SK-N-SH treated with all-trans-retinoic acid at 6 μM for 48 hours (cell line): ENCODE measurements around the gene KIF26A.

ENCODE experiments used
- ATAC-seq: fragments of 200-7000 bp; cut with Tn5 transposase; 3 replicates; pipeline ENCODE4 v1.9.1; 2020; ENCODE audit warnings: mild to moderate bottlenecking, moderate library complexity
- ARNTL ChIP-seq: fragments of 450-650 bp; formaldehyde crosslinking; IDR thresholded peaks from 2 replicates; pipeline ENCODE4 v1.5.0; 2020; ENCODE audit warnings: low read depth, mild to moderate bottlenecking, moderate library complexity, borderline replicate concordance
- BACH2 ChIP-seq: fragments of 250-450 bp; sonication (Bioruptor Pico); IDR thresholded peaks from 2 replicates; pipeline ENCODE4 v1.9.0; 2021; ENCODE audit warnings: mild to moderate bottlenecking, borderline replicate concordance
- CSDC2 ChIP-seq: fragments of 250-450 bp; sonication (Bioruptor Pico); IDR thresholded peaks from 2 replicates; pipeline ENCODE4 v1.5.0; 2020; ENCODE audit warnings: mild to moderate bottlenecking, moderate library complexity
- OSR1 ChIP-seq: fragments of 250-450 bp; sonication (Bioruptor Pico); IDR thresholded peaks from 2 replicates; pipeline ENCODE4 v1.8.0; 2022; ENCODE audit warnings: moderate library complexity, mild to moderate bottlenecking, inconsistent platforms
- PPARA ChIP-seq: fragments of 250-450 bp; sonication (Bioruptor Pico); IDR thresholded peaks from 2 replicates; pipeline ENCODE4 v1.5.0; 2020; ENCODE audit warnings: mild to moderate bottlenecking, borderline replicate concordance
- RARB ChIP-seq: fragments of 250-450 bp; sonication (Bioruptor Pico); IDR thresholded peaks from 2 replicates; pipeline ENCODE4 v1.8.0; 2021; ENCODE audit warnings: mild to moderate bottlenecking, moderate library complexity
- TOX ChIP-seq: fragments of 250-450 bp; sonication (Bioruptor Pico); IDR thresholded peaks from 2 replicates; pipeline ENCODE4 v1.8.0; 2021; ENCODE audit warnings: mild to moderate bottlenecking, moderate library complexity, borderline replicate concordance
- ZC3H10 ChIP-seq: fragments of 250-450 bp; sonication (Bioruptor Pico); IDR thresholded peaks from 2 replicates; pipeline ENCODE4 v1.5.1; 2021; ENCODE audit warnings: mild to moderate bottlenecking, moderate library complexity
- ZFP3 ChIP-seq: fragments of 250-450 bp; sonication (Bioruptor Pico); IDR thresholded peaks from 2 replicates; pipeline ENCODE4 v1.5.0; 2020; ENCODE audit warnings: mild to moderate bottlenecking, moderate library complexity
- ZFP30 ChIP-seq: fragments of 450-650 bp; formaldehyde crosslinking; IDR thresholded peaks from 2 replicates; pipeline ENCODE4 v1.5.0; 2022; ENCODE audit warnings: mild to moderate bottlenecking, moderate library complexity
- ZNF565 ChIP-seq: fragments of 450-650 bp; formaldehyde crosslinking; conservative IDR thresholded peaks from 2 replicates; pipeline ENCODE4 v1.5.0; 2020; ENCODE audit warnings: low read depth, mild to moderate bottlenecking, moderate library complexity
- ZNF70 ChIP-seq: fragments of 450-650 bp; formaldehyde crosslinking; IDR thresholded peaks from 2 replicates; pipeline ENCODE4 v1.5.0; 2020; ENCODE audit warnings: mild to moderate bottlenecking, moderate library complexity
- ZNF8 ChIP-seq: fragments of 450-650 bp; formaldehyde crosslinking; IDR thresholded peaks from 2 replicates; pipeline ENCODE4 v1.5.0; 2020; ENCODE audit warnings: mild to moderate bottlenecking, moderate library complexity
- TF ChIP-seq, protein P1 (sequence below): fragments of 250-450 bp; sonication (Bioruptor Pico); IDR thresholded peaks from 2 replicates; pipeline ENCODE4 v1.8.0; 2020; ENCODE audit warnings: mild to moderate bottlenecking, moderate library complexity, borderline replicate concordance
- TF ChIP-seq, protein P2 (sequence below): fragments of 250-450 bp; sonication (Bioruptor Pico); IDR thresholded peaks from 2 replicates; pipeline ENCODE4 v1.5.0; 2020; ENCODE audit warnings: mild to moderate bottlenecking, moderate library complexity
- TF ChIP-seq, protein P3 (sequence below): fragments of 250-450 bp; sonication (Bioruptor Pico); IDR thresholded peaks from 2 replicates; pipeline ENCODE4 v1.5.1; 2020; ENCODE audit warnings: low read depth, mild to moderate bottlenecking, moderate library complexity
- TF ChIP-seq, protein P4 (sequence below): fragments of 250-450 bp; sonication (Bioruptor Pico); IDR thresholded peaks from 2 replicates; pipeline ENCODE4 v1.5.1; 2021; ENCODE audit warnings: mild to moderate bottlenecking, moderate library complexity
- TF ChIP-seq, protein P5 (sequence below): fragments of 250-450 bp; sonication (Bioruptor Pico); IDR thresholded peaks from 2 replicates; pipeline ENCODE4 v1.8.0; 2021; ENCODE audit warnings: low read depth, mild to moderate bottlenecking, moderate library complexity, borderline replicate concordance

The KIF26A gene

DNA sequence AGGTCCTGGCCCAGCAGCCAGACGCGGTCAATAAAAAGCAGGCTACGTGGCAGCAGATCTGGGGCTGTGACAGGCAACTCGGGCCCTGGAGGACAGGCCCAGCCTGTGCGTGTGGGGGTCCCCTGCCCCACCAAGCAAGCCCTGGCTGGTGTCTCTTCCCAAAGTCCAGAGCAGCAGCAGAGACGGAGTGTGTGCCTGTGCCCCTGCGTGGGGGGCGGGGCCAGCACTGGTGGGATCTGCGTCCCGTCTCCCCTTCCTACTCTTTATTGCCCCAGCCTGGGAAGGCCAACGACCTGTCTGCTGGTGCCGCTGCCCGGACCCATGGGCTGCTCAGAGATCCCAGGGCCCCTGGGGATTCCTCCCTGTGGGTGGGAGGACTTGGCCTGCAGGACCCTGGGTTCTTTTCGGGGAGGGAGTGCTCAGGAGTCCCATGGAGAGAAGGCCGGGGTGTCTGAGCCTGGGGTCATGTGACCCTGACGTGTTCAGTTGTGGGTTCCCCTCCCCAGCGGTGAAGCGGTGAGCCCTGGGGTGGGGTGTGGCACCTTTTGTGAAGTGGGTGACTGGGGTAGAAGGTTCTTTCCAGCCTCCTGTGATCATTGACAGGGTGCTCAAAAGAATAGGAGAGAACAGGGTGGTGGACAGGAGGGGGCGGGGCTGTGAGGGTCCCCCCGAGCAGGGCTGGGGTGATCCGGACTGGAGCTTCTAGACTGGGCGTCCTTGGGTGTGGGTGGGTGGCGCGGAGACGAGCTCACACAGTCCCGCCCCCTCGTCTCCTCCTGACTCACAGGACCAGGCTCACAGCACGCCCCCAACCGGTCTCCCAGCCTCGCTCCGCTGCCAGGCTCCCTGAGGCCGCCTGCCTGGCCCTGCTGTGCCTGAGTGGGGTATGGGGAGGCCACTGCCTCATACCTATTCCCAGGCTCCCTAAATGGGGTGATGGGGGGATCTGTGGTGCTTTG lies 30.5 kb upstream of the KIF26A start (continued):
- TF ChIP-seq CSDC2 (CRISPR knock-in tag) (no peak), BACH2 (no peak), PPARA (CRISPR knock-in tag) (no peak), TOX (CRISPR knock-in tag) (no peak), ZC3H10 (CRISPR knock-in tag) (no peak)

DNA sequence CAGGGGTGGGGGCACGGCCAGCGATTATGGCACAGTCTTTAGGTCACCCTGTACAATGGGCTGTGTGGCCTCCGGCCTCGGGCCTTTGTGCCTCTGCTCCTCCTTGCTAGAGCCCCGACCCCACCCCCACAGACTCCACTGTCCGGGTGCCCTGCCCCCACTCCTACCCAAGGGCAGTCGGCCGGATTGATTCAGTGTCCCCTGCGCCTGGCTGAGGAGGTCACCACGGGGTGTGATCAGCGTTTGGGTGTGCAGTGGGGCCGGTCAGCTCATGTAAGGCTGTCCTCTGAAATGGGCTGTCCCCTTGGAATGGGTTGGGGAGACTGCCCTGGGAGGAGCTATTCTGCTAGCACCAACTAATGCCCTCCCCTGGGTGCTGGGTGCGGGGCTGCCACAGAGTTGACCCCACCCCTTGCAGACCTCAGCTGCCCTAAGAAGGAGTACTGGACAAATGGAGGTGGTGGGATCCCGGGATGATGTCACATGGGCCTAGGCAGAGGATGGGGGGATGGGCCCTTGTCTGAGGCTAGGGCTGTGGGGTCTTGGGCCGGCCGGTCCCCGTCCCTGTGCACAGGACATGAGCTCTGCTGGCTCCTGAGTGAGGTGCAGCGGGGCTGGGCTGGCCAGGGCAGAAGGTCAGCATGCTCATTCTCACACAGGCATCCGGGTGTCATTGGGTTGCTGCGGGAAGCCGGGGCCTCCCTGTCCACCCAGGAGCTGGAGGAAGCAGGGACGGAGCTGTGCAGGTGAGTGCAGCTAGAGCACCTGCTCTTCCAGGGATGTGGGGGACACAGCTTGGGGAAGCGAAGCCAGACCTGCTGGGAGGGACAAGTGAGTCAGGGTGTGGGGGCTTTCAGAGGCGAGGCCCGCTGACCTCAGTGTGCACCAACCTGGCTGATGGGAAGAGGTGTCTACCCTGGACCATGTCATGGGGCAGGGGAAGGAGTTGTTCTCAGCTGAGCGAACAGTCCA lies 29.5 kb upstream of the KIF26A start:
- no peak for ATAC-seq
- TF ChIP-seq, protein P1, sequence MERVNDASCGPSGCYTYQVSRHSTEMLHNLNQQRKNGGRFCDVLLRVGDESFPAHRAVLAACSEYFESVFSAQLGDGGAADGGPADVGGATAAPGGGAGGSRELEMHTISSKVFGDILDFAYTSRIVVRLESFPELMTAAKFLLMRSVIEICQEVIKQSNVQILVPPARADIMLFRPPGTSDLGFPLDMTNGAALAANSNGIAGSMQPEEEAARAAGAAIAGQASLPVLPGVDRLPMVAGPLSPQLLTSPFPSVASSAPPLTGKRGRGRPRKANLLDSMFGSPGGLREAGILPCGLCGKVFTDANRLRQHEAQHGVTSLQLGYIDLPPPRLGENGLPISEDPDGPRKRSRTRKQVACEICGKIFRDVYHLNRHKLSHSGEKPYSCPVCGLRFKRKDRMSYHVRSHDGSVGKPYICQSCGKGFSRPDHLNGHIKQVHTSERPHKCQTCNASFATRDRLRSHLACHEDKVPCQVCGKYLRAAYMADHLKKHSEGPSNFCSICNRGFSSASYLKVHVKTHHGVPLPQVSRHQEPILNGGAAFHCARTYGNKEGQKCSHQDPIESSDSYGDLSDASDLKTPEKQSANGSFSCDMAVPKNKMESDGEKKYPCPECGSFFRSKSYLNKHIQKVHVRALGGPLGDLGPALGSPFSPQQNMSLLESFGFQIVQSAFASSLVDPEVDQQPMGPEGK (CRISPR knock-in tag) = no peak
- TF ChIP-seq RARB (CRISPR knock-in tag) (no peak), OSR1 (CRISPR knock-in tag) (no peak), CSDC2 (CRISPR knock-in tag) (no peak), TOX (CRISPR knock-in tag) (no peak), BACH2 (no peak), ZFP30 (no peak), ZC3H10 (CRISPR knock-in tag) (no peak), ARNTL (CRISPR knock-in tag) (no peak), ZNF70 (CRISPR knock-in tag) (no peak), ZNF565 (no peak), PPARA (CRISPR knock-in tag) (no peak), ZFP3 (CRISPR knock-in tag) (no peak), ZNF8 (CRISPR knock-in tag) (no peak)
- TF ChIP-seq, protein P2, sequence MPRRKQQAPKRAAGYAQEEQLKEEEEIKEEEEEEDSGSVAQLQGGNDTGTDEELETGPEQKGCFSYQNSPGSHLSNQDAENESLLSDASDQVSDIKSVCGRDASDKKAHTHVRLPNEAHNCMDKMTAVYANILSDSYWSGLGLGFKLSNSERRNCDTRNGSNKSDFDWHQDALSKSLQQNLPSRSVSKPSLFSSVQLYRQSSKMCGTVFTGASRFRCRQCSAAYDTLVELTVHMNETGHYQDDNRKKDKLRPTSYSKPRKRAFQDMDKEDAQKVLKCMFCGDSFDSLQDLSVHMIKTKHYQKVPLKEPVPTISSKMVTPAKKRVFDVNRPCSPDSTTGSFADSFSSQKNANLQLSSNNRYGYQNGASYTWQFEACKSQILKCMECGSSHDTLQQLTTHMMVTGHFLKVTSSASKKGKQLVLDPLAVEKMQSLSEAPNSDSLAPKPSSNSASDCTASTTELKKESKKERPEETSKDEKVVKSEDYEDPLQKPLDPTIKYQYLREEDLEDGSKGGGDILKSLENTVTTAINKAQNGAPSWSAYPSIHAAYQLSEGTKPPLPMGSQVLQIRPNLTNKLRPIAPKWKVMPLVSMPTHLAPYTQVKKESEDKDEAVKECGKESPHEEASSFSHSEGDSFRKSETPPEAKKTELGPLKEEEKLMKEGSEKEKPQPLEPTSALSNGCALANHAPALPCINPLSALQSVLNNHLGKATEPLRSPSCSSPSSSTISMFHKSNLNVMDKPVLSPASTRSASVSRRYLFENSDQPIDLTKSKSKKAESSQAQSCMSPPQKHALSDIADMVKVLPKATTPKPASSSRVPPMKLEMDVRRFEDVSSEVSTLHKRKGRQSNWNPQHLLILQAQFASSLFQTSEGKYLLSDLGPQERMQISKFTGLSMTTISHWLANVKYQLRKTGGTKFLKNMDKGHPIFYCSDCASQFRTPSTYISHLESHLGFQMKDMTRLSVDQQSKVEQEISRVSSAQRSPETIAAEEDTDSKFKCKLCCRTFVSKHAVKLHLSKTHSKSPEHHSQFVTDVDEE (CRISPR knock-in tag) = no peak
- TF ChIP-seq, protein P3, sequence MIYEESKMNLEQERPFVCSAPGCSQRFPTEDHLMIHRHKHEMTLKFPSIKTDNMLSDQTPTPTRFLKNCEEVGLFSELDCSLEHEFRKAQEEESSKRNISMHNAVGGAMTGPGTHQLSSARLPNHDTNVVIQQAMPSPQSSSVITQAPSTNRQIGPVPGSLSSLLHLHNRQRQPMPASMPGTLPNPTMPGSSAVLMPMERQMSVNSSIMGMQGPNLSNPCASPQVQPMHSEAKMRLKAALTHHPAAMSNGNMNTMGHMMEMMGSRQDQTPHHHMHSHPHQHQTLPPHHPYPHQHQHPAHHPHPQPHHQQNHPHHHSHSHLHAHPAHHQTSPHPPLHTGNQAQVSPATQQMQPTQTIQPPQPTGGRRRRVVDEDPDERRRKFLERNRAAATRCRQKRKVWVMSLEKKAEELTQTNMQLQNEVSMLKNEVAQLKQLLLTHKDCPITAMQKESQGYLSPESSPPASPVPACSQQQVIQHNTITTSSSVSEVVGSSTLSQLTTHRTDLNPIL (CRISPR knock-in tag) = no peak
- TF ChIP-seq, protein P4, sequence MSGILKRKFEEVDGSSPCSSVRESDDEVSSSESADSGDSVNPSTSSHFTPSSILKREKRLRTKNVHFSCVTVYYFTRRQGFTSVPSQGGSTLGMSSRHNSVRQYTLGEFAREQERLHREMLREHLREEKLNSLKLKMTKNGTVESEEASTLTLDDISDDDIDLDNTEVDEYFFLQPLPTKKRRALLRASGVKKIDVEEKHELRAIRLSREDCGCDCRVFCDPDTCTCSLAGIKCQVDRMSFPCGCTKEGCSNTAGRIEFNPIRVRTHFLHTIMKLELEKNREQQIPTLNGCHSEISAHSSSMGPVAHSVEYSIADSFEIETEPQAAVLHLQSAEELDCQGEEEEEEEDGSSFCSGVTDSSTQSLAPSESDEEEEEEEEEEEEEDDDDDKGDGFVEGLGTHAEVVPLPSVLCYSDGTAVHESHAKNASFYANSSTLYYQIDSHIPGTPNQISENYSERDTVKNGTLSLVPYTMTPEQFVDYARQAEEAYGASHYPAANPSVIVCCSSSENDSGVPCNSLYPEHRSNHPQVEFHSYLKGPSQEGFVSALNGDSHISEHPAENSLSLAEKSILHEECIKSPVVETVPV (CRISPR knock-in tag) = no peak

DNA sequence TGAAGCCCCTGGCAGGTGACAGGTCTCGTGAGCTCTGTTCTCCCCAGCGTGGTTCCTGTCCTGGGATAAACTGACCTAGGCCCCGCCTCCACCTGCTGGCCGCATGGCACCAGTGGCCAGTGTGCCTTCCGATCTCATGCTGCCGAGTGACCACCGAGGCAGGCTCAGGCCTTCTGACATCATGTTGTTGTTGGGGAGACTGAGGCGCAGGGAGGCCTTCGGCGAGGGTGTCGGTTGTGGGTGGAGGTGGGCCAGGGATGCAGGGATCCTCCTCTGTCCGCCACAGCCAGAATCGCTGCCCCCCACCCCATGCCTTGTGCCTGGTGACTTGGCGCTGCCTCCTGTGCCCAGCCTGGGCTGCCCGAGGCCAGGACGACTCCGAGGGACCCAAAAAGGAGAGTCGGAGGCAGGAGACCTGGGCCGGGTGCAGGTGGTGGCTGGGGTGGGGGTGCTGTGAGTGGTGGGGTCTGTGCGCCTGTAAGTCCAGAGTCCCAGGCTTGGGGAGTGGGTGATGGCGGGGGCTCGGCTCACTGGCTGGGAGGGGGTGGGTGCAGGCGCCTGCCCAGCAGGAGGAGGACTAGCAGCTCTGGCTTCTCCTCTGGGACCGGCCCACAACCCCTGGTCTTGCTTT lies 28.5 kb upstream of the KIF26A start:
- TF ChIP-seq, protein P2 (CRISPR knock-in tag) = no peak
- TF ChIP-seq ZFP30 (no peak), ZFP3 (CRISPR knock-in tag) (no peak), BACH2 (no peak), ARNTL (CRISPR knock-in tag) (no peak), ZNF565 (no peak), OSR1 (CRISPR knock-in tag) (no peak), RARB (CRISPR knock-in tag) (no peak), ZNF70 (CRISPR knock-in tag) (no peak), CSDC2 (CRISPR knock-in tag) (no peak)
- TF ChIP-seq, protein P5, sequence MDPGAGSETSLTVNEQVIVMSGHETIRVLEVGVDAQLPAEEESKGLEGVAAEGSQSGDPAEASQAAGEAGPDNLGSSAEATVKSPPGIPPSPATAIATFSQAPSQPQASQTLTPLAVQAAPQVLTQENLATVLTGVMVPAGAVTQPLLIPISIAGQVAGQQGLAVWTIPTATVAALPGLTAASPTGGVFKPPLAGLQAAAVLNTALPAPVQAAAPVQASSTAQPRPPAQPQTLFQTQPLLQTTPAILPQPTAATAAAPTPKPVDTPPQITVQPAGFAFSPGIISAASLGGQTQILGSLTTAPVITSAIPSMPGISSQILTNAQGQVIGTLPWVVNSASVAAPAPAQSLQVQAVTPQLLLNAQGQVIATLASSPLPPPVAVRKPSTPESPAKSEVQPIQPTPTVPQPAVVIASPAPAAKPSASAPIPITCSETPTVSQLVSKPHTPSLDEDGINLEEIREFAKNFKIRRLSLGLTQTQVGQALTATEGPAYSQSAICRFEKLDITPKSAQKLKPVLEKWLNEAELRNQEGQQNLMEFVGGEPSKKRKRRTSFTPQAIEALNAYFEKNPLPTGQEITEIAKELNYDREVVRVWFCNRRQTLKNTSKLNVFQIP = no peak
- no peak for ATAC-seq
